GM21381 (cell line): ENCODE measurements around the gene RNF39.
"Not testable (repeated sequence)": the region's sequence is repeated elsewhere in the genome, so short reads cannot be mapped to it uniquely, and the experiment has no call there.

Source experiments
- ATAC-seq: cut with Tn5 transposase; IDR thresholded peaks from one replicate; pipeline ENCODE4 v1.9.1; 2021; ENCODE audit warnings: mild to moderate bottlenecking, moderate library complexity; ENCODE audit not compliant: unreplicated experiment

Gene RNF39

GRCh38 chr6:30075094-30075789 lies at the start of gene RNF39:
Gene RNF39 (minus strand): TSS chr6:30075769. CDS start chr6:30075585, 184 bp downstream.
- no peak for ATAC-seq

GRCh38 chr6:30122515-30122914 lies 46.9 kb upstream of the RNF39 start:
- ATAC-seq, result no peak

- no peak for ATAC-seq
These were observed 46.1 kb upstream of the RNF39 start for GRCh38 chr6:30121446-30122366.

GRCh38 chr6:30118691-30119090 lies 43.1 kb upstream of the RNF39 start:
- ATAC-seq, result not testable (repeated sequence)

GRCh38 chr6:30116724-30117123 lies 41.2 kb upstream of the RNF39 start:
- no peak for ATAC-seq

- ATAC-seq, result no peak
These were observed 38.3 kb upstream of the RNF39 start for GRCh38 chr6:30113841-30114240.

- ATAC-seq, result peak; percentile 57
These were observed 37.6 kb upstream of the RNF39 start, which contains the start of gene TRIM31 for GRCh38 chr6:30113003-30113759. Gene TRIM31 (minus strand): TSS chr6:30113090. CDS start chr6:30112805, 285 bp downstream.

- no peak for ATAC-seq
These were observed 36.9 kb upstream of the RNF39 start for GRCh38 chr6:30112402-30112994.

- no peak for ATAC-seq
These were observed 35.8 kb upstream of the RNF39 start for GRCh38 chr6:30111266-30111856.

GRCh38 chr6:30104661-30105060 lies 29.1 kb upstream of the RNF39 start:
- no peak for ATAC-seq

GRCh38 chr6:30103872-30104179 lies 28.3 kb upstream of the RNF39 start:
- ATAC-seq, result no peak

GRCh38 chr6:30102970-30103871 lies 27.7 kb upstream of the RNF39 start:
- peak; percentile 63 for ATAC-seq

GRCh38 chr6:30102414-30102969 lies 26.9 kb upstream of the RNF39 start:
- no peak for ATAC-seq

- ATAC-seq, result peak; percentile 53
These were observed 26.2 kb upstream of the RNF39 start for GRCh38 chr6:30101444-30102413.

- ATAC-seq, result no peak
These were observed 25.2 kb upstream of the RNF39 start for GRCh38 chr6:30100585-30101443.

- ATAC-seq, result no peak
These were observed 24.6 kb upstream of the RNF39 start for GRCh38 chr6:30100154-30100553.
